Lower leg skin (tissue), 4 donors: Measurements from ENCODE around the gene SLC2A8. TPM values are rescaled to one million over a fixed set of nuclear protein-coding genes. Genes with fewer than 3 reads are reported as not detected.

ENCODE experiments used
- DNase-seq, 2 donors: peaks; one replicate each; pipeline ENCODE4 v3.0.0-alpha.2; 2019; ENCODE audit warnings: low spot score in 2 of 2
- H3K4me3 ChIP-seq: fragments of 200-600 bp; sonication (generic); 2 replicates; pipeline ENCODE4 v1.5.1; 2017; ENCODE audit warnings: mild to moderate bottlenecking, low read depth; ENCODE audit not compliant: poor library complexity, severe bottlenecking
- POLR2A ChIP-seq, 2 donors: fragments of 450-650 bp; IDR thresholded peaks; one replicate each; pipeline ENCODE4 v1.6.1; 2016 to 2017; ENCODE audit warnings: antibody characterized with exemption in 2 of 2, mild to moderate bottlenecking in 1 of 2, moderate library complexity in 1 of 2
- WGBS, 2 donors: methylation state at CpG; one replicate each; pipeline ENCODE4 v1.1.5; 2018; 5-methylcytosine and 5-hydroxymethylcytosine counted together
- intact Hi-C: fragments of 100-400 bp; cut with DNase I; formaldehyde crosslinking; loops from one replicate; pipeline ENCODE4 v1.15.0; 2023; ENCODE audit warnings: low total_unique reads
- total RNA-seq, 4 donors: library from RNA; depleted of rRNA; stranded (reverse); fragments of >200 nt; gene quantifications; one replicate each; pipeline ENCODE4 v1.1.0, GENCODE V29; 2016
- TF ChIP-seq, protein P1 (sequence below), 3 donors: fragments of 450-650 bp; IDR thresholded peaks; one replicate each; pipeline ENCODE4 v1.5.1; 2016; ENCODE audit warnings: antibody characterized with exemption in 3 of 3, mild to moderate bottlenecking in 3 of 3, moderate library complexity in 2 of 3

The SLC2A8 gene
- total RNA-seq, 4 donors from 2014 or later, result 17.6 to 28.7 (median 23.6) TPM

DNA sequence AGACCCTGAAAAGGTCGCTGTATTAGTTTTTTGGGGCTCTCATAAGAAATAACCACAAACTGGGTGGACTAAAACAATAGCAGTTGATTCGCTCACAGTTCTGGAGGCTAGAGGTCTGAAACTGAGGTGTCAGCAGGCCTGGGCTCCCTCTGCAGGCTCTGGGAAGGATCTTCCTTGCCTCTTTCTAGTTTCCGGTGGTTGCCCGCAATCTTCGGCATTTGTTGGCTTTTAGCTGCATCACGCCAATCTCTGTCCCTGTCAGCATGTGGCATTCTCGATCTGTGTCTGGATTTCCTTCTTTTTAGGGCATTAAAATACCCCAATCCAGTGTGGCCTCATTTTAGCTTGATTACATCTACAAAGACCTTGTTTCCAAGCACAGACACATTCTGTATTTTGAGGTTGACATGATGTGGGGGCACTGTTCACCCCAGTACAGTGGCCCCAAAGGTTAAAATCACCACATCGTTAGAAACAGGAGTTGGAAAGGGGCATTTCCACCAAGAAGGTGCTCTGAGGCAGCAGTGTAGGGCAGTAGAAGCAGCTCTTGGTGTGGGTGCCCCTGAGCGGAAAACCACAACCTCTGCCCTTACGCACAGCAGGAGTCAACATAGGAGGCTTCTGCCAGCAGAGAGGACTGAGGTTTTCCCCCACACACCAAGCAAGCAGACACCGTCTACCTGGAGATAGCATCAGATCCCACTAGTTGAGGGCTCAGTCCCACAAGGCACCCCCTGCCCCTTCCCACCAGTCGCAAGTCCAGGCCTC, 40.7 kb downstream of the SLC2A8 start:
- TF ChIP-seq POLR2A (IDR thresholded peaks at IDR 0.05), result no peak
- TF ChIP-seq, protein P1, sequence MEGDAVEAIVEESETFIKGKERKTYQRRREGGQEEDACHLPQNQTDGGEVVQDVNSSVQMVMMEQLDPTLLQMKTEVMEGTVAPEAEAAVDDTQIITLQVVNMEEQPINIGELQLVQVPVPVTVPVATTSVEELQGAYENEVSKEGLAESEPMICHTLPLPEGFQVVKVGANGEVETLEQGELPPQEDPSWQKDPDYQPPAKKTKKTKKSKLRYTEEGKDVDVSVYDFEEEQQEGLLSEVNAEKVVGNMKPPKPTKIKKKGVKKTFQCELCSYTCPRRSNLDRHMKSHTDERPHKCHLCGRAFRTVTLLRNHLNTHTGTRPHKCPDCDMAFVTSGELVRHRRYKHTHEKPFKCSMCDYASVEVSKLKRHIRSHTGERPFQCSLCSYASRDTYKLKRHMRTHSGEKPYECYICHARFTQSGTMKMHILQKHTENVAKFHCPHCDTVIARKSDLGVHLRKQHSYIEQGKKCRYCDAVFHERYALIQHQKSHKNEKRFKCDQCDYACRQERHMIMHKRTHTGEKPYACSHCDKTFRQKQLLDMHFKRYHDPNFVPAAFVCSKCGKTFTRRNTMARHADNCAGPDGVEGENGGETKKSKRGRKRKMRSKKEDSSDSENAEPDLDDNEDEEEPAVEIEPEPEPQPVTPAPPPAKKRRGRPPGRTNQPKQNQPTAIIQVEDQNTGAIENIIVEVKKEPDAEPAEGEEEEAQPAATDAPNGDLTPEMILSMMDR (IDR thresholded peaks at IDR 0.05), result no peak
- 87 to 94% methylated on average over 12 of the region's 12 CpGs for WGBS, 2 donors
- no peak for DNase-seq
- no peak overlapping the region for H3K4me3 ChIP-seq
- intact Hi-C loops, result no loop called here

DNA sequence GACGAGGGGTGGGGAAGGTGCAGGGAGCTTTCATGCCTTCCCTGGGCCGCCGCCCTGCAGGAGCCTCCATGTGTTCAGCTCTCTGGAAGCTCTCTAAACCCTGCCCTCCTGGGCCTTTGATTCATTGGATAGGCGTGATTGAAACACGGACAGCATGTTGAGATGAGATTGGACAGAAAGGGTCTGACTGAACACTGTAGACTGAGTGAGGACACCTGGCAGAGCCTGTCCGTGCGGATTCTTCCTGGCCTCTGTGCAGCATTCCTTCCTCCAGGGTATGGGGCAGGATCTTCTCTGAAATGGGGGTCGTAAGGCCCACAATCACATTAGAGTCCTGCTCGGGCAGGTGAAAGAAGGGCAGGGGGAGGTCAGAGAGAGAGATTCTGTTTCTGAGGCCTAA, 41.4 kb downstream of the SLC2A8 start:
- DNase-seq, result no peak
- no peak for TF ChIP-seq POLR2A (IDR thresholded peaks at IDR 0.05)
- TF ChIP-seq, protein P1 (IDR thresholded peaks at IDR 0.05), result no peak
- no peak overlapping the region for H3K4me3 ChIP-seq
- intact Hi-C loops, result no loop called here
- WGBS, 2 donors, result 84 to 90% methylated on average over 9 of the region's 9 CpGs

DNA sequence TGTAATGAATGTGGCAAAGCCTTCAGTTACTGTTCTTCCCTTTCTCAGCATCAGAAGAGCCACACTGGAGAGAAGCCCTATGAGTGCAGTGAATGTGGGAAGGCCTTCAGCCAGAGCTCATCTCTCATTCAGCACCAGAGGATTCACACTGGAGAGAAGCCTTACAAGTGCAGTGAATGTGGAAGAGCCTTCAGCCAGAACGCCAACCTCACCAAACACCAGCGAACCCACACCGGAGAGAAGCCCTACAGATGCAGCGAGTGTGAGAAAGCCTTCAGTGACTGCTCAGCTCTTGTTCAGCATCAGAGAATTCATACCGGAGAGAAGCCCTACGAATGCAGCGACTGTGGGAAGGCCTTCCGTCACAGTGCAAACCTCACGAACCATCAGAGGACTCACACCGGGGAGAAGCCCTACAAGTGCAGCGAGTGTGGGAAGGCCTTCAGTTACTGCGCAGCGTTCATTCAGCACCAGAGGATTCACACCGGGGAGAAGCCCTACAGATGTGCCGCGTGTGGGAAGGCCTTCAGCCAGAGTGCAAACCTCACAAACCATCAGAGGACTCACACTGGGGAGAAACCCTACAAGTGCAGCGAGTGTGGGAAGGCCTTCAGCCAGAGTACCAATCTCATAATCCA, 47.4 kb downstream of the SLC2A8 start:
- no peak for DNase-seq
- TF ChIP-seq POLR2A (IDR thresholded peaks at IDR 0.05), result no peak
- TF ChIP-seq, protein P1 (IDR thresholded peaks at IDR 0.05), result no peak
- intact Hi-C loops, result no loop called here
- WGBS, 2 donors, result 92 to 93% methylated on average over 17 of the region's 17 CpGs
- no peak overlapping the region for H3K4me3 ChIP-seq

DNA sequence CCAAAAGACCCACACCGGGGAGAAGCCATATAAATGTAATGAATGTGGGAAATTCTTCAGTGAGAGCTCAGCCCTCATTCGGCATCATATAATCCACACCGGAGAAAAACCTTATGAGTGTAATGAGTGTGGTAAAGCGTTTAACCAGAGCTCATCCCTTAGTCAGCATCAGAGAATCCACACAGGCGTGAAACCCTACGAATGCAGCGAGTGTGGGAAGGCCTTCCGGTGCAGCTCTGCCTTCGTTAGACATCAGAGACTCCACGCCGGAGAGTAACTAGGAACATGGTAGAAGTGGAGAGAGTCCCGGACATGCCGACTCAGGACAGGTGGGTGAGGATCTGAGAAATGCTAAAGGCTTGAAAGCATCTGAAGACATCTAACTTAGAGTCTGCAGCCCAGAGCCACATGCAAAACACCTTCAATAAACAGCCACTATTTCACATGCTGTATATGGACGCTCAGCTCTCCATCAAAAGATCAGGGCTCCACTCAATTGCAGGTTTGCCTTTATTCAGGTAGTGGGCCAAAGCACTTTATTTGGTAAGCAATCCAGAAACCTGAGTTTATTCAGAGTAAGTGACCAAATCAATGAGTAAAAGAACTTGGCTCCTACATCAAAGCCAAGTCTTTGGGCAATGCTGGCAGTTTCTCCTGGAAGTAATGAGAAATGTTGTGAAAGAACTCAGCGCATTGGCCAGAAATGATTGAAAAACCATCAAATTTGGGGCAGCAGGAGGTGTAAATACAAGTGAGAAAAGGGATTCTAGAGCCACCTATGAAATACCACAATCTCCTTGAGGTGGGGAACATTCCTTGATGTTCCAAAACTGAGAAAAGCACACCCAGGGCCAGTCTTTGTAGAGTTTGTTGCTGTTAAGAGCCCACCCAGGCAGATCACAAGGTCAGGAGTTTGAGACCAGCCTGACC, 48.2 kb downstream of the SLC2A8 start:
- intact Hi-C loops, result no loop called here
- no peak for DNase-seq
- TF ChIP-seq, protein P1 (IDR thresholded peaks at IDR 0.05), result no peak
- no peak for TF ChIP-seq POLR2A (IDR thresholded peaks at IDR 0.05)
- H3K4me3 ChIP-seq, result no peak overlapping the region
- 91 to 92% methylated on average over 15 of the region's 15 CpGs for WGBS, 2 donors

DNA sequence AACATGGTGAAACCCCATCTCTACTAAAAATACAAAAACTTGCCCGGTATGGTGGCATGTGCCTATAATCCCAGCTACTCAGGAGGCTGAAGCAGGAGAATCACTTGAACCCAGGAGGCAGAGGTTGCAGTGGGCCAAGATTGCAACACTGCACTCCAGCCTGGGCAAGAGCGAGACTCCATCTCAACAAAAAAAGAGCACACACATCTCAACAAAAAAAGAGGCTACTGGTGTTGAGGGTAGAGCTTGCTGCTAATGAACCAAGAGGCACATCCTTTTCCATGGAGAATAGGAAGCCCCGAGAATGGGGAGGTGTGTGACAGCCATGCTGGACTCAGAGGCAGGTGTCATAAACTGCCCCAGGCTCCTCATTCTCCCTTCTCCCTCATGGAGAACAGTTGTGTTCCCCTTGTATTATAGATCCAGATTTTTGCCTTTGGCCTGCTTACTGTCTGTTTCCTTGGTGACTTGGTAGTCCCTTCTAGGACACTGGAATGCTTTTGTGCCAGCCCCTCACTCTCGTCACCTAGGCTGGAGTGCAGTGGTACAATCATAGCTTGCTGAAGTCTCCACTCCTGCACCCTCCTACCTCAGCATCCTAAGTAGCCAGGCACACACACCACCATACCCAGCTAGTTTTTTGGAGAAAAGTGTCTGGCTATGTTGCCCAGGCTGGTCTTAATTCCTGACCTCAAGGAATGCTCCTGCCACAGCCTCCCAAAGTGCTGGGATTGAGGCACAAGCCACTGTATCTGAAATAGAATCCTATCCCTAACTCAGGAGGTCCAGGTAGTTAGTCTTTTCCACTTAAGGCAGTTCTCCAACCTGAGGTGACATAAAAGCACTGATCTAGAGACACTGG, 49.1 kb downstream of the SLC2A8 start:
- intact Hi-C loops, result no loop called here
- TF ChIP-seq, protein P1 (IDR thresholded peaks at IDR 0.05), result no peak
- TF ChIP-seq POLR2A (IDR thresholded peaks at IDR 0.05), result no peak
- 79 to 80% methylated on average over 4 of the region's 4 CpGs for WGBS, 2 donors

More for the DNA sequence above, 49.1 kb downstream of the SLC2A8 start:
- no peak for DNase-seq
- H3K4me3 ChIP-seq, result no peak overlapping the region
